GM12892 (cell line): ENCODE measurements around the gene PTK6.

Experiments used
- POLR2A ChIP-seq: IDR thresholded peaks from 2 replicates; pipeline ENCODE4 v1.6.1; 2011; ENCODE audit warnings: low read depth, low read length, control low read depth
- POLR2AphosphoS5 ChIP-seq: IDR thresholded peaks from 2 replicates; pipeline ENCODE4 v1.6.1; 2011; ENCODE audit warnings: low read depth, low read length, control low read depth

GRCh38 chr20:63495167-63495720 is 41.9 kb downstream of the PTK6 start:
- TF ChIP-seq POLR2AphosphoS5 = no peak
- no peak for TF ChIP-seq POLR2A
